Measurements from ENCODE around the gene PEX26.
"Not testable (repeated sequence)": the region's sequence is repeated elsewhere in the genome, so short reads cannot be mapped to it uniquely, and the experiment has no call there.

PEX26 gene

GRCh38 chr22:18103527-18104269, 25.9 kb downstream of the PEX26 start:
- Histone ChIP-seq H3K4me3 (ENCODE audit: low read depth, low read length) (no peak overlapping the region), H3K27me3 (ENCODE audit: control insufficient read depth, insufficient read depth, low read length) (peaks cover 3% of the 10 kb centered on the region; the same call in 1 of the 2 replicates), H3K27ac (ENCODE audit: low read depth, low read length) (no peak overlapping the region), H3K9ac (ENCODE audit: low read length) (no peak overlapping the region), H3K36me3 (ENCODE audit: control insufficient read depth, insufficient read depth, low read length) (no peaks in the 10 kb centered on the region), H3K4me1 (ENCODE audit: control insufficient read depth, insufficient read depth, low read length) (no peaks in the 10 kb centered on the region), H3K9me3 (ENCODE audit: control insufficient read depth, insufficient read depth, low read depth, low read length) (peaks cover 9% of the 10 kb centered on the region)

GRCh38 chr22:18104566-18104965, 26.8 kb downstream of the PEX26 start:
- H3K9me3 ChIP-seq (ENCODE audit: control insufficient read depth, insufficient read depth, low read depth, low read length), result peaks cover 9% of the 10 kb centered on the region

GRCh38 chr22:18105981-18106380, 28.2 kb downstream of the PEX26 start:
- peaks cover 23% of the 10 kb centered on the region for H3K27me3 ChIP-seq (ENCODE audit: control insufficient read depth, insufficient read depth, low read length)
- not testable (repeated sequence) for H3K4me3 ChIP-seq (ENCODE audit: low read depth, low read length); H3K36me3 ChIP-seq (ENCODE audit: control insufficient read depth, insufficient read depth, low read length); H3K9ac ChIP-seq (ENCODE audit: low read length); H3K27ac ChIP-seq (ENCODE audit: low read depth, low read length); H3K9me3 ChIP-seq (ENCODE audit: control insufficient read depth, insufficient read depth, low read depth, low read length); H3K4me1 ChIP-seq (ENCODE audit: control insufficient read depth, insufficient read depth, low read length)

More at GRCh38 chr22:18104566-18104965, 26.8 kb downstream of the PEX26 start:
- H3K4me3 ChIP-seq (ENCODE audit: low read depth, low read length), result no peak overlapping the region
- H3K4me1 ChIP-seq (ENCODE audit: control insufficient read depth, insufficient read depth, low read length), result no peaks in the 10 kb centered on the region
- H3K36me3 ChIP-seq (ENCODE audit: control insufficient read depth, insufficient read depth, low read length), result no peaks in the 10 kb centered on the region
- peaks cover 9% of the 10 kb centered on the region for H3K27me3 ChIP-seq (ENCODE audit: control insufficient read depth, insufficient read depth, low read length)
- H3K9ac ChIP-seq (ENCODE audit: low read length), result no peak overlapping the region
- H3K27ac ChIP-seq (ENCODE audit: low read depth, low read length), result no peak overlapping the region

GRCh38 chr22:18106550-18107341, 29.0 kb downstream of the PEX26 start:
- H3K9ac ChIP-seq (ENCODE audit: low read length); H3K36me3 ChIP-seq (ENCODE audit: control insufficient read depth, insufficient read depth, low read length); H3K4me3 ChIP-seq (ENCODE audit: low read depth, low read length); H3K27ac ChIP-seq (ENCODE audit: low read depth, low read length); H3K9me3 ChIP-seq (ENCODE audit: control insufficient read depth, insufficient read depth, low read depth, low read length): not testable (repeated sequence)
- Histone ChIP-seq H3K4me1 (ENCODE audit: control insufficient read depth, insufficient read depth, low read length) (peaks cover 10% of the 10 kb centered on the region; the same call in 1 of the 2 replicates), H3K27me3 (ENCODE audit: control insufficient read depth, insufficient read depth, low read length) (peaks cover 30% of the 10 kb centered on the region)

- H3K9ac ChIP-seq (ENCODE audit: low read length), result no peak overlapping the region
- no peak overlapping the region for H3K27ac ChIP-seq (ENCODE audit: low read depth, low read length)
- peaks cover 10% of the 10 kb centered on the region; the same call in 1 of the 2 replicates for H3K4me1 ChIP-seq (ENCODE audit: control insufficient read depth, insufficient read depth, low read length)
- H3K4me3 ChIP-seq (ENCODE audit: low read depth, low read length), result no peak overlapping the region
- peaks cover 9% of the 10 kb centered on the region for H3K9me3 ChIP-seq (ENCODE audit: control insufficient read depth, insufficient read depth, low read depth, low read length)
- H3K27me3 ChIP-seq (ENCODE audit: control insufficient read depth, insufficient read depth, low read length), result peaks cover 37% of the 10 kb centered on the region
- no peaks in the 10 kb centered on the region for H3K36me3 ChIP-seq (ENCODE audit: control insufficient read depth, insufficient read depth, low read length)
Measured at GRCh38 chr22:18108187-18108586, 30.4 kb downstream of the PEX26 start.

GRCh38 chr22:18109410-18110193, 31.8 kb downstream of the PEX26 start:
- Histone ChIP-seq H3K36me3 (ENCODE audit: control insufficient read depth, insufficient read depth, low read length) (no peaks in the 10 kb centered on the region), H3K27ac (ENCODE audit: low read depth, low read length) (no peak overlapping the region), H3K9me3 (ENCODE audit: control insufficient read depth, insufficient read depth, low read depth, low read length) (peaks cover 9% of the 10 kb centered on the region), H3K4me1 (ENCODE audit: control insufficient read depth, insufficient read depth, low read length) (peaks cover 10% of the 10 kb centered on the region; the same call in 1 of the 2 replicates), H3K27me3 (ENCODE audit: control insufficient read depth, insufficient read depth, low read length) (peaks cover 39% of the 10 kb centered on the region), H3K4me3 (ENCODE audit: low read depth, low read length) (peak overlapping the region; percentile 63), H3K9ac (ENCODE audit: low read length) (peak overlapping the region; percentile 21)

GRCh38 chr22:18110194-18110953, 32.6 kb downstream of the PEX26 start, which contains the start of gene TUBA8:
TSS of gene TUBA8 (plus strand) at chr22:18110809. CDS start at chr22:18110866, 57 bp downstream.
- peak within 1 kb of the TSS; percentile 63 for H3K4me3 ChIP-seq (ENCODE audit: low read depth, low read length)
- no peak within 1 kb of the TSS for H3K27ac ChIP-seq (ENCODE audit: low read depth, low read length)
- H3K4me1 ChIP-seq (ENCODE audit: control insufficient read depth, insufficient read depth, low read length), result peaks cover 10% of the 10 kb centered on the region; the same call in 1 of the 2 replicates
- H3K27me3 ChIP-seq (ENCODE audit: control insufficient read depth, insufficient read depth, low read length), result peaks cover 39% of the 10 kb centered on the region
- peak within 1 kb of the TSS; percentile 38 for H3K9ac ChIP-seq (ENCODE audit: low read length)
- no peaks in the 10 kb centered on the region for H3K36me3 ChIP-seq (ENCODE audit: control insufficient read depth, insufficient read depth, low read length)
- H3K9me3 ChIP-seq (ENCODE audit: control insufficient read depth, insufficient read depth, low read depth, low read length), result peaks cover 9% of the 10 kb centered on the region

- no peaks in the 10 kb centered on the region for H3K36me3 ChIP-seq (ENCODE audit: control insufficient read depth, insufficient read depth, low read length)
- H3K9ac ChIP-seq (ENCODE audit: low read length), result peak overlapping the region; percentile 38
- peaks cover 10% of the 10 kb centered on the region; the same call in 1 of the 2 replicates for H3K4me1 ChIP-seq (ENCODE audit: control insufficient read depth, insufficient read depth, low read length)
- peak overlapping the region; percentile 63 for H3K4me3 ChIP-seq (ENCODE audit: low read depth, low read length)
- no peak overlapping the region for H3K27ac ChIP-seq (ENCODE audit: low read depth, low read length)
- H3K9me3 ChIP-seq (ENCODE audit: control insufficient read depth, insufficient read depth, low read depth, low read length), result peaks cover 3% of the 10 kb centered on the region; the same call in 1 of the 2 replicates
- peaks cover 39% of the 10 kb centered on the region for H3K27me3 ChIP-seq (ENCODE audit: control insufficient read depth, insufficient read depth, low read length)
Measured at GRCh38 chr22:18110954-18111758, 33.4 kb downstream of the PEX26 start.

- no peaks in the 10 kb centered on the region for H3K36me3 ChIP-seq (ENCODE audit: control insufficient read depth, insufficient read depth, low read length)
- H3K4me1 ChIP-seq (ENCODE audit: control insufficient read depth, insufficient read depth, low read length), result peaks cover 10% of the 10 kb centered on the region; the same call in 1 of the 2 replicates
- no peak overlapping the region for H3K9ac ChIP-seq (ENCODE audit: low read length)
- H3K4me3 ChIP-seq (ENCODE audit: low read depth, low read length), result no peak overlapping the region
- H3K9me3 ChIP-seq (ENCODE audit: control insufficient read depth, insufficient read depth, low read depth, low read length), result peaks cover 3% of the 10 kb centered on the region; the same call in 1 of the 2 replicates
- peaks cover 39% of the 10 kb centered on the region for H3K27me3 ChIP-seq (ENCODE audit: control insufficient read depth, insufficient read depth, low read length)
- no peak overlapping the region for H3K27ac ChIP-seq (ENCODE audit: low read depth, low read length)
Measured at GRCh38 chr22:18111759-18112330, 34.1 kb downstream of the PEX26 start.

Data from HUES6 (cell line).